NCI-H1694 (cell line): ENCODE data around the gene KNDC1.
"Not testable (repeated sequence)": the region's sequence is repeated elsewhere in the genome, so short reads cannot be mapped to it uniquely, and the experiment has no call there.

Source experiments
- DNase-seq: peaks from one replicate; lab custom pipeline; 2025; lab: John Stamatoyannopoulos, UW

Gene KNDC1

GRCh38 chr10:133224076-133224475 lies 64.1 kb downstream of the KNDC1 start:
- no peak for DNase-seq

GRCh38 chr10:133224756-133225372 lies 64.8 kb downstream of the KNDC1 start:
- DNase-seq: no peak

- DNase-seq: no peak
Observed at GRCh38 chr10:133225707-133226191, 65.7 kb downstream of the KNDC1 start.

GRCh38 chr10:133226251-133226808 lies 66.3 kb downstream of the KNDC1 start:
- DNase-seq: no peak

- no peak for DNase-seq
Observed at GRCh38 chr10:133227256-133227655, 67.2 kb downstream of the KNDC1 start.

- DNase-seq: no peak
Observed at GRCh38 chr10:133229265-133230043, 69.4 kb downstream of the KNDC1 start.

GRCh38 chr10:133230044-133230361 lies 70.0 kb downstream of the KNDC1 start, which contains the start of gene UTF1:
UTF1 (plus strand) TSS chr10:133230217; CDS start chr10:133230289, 72 bp downstream.
- no peak for DNase-seq

GRCh38 chr10:133230387-133231195 lies 70.6 kb downstream of the KNDC1 start:
- no peak for DNase-seq

GRCh38 chr10:133231244-133231945 lies 71.4 kb downstream of the KNDC1 start:
- no peak for DNase-seq

- no peak for DNase-seq
Observed at GRCh38 chr10:133231946-133232574, 72.0 kb downstream of the KNDC1 start.

- DNase-seq: not testable (repeated sequence)
Observed at GRCh38 chr10:133234796-133235195, 74.8 kb downstream of the KNDC1 start.

- no peak for DNase-seq
Observed at GRCh38 chr10:133235265-133235855, 75.3 kb downstream of the KNDC1 start.

GRCh38 chr10:133235932-133236331 lies 75.9 kb downstream of the KNDC1 start:
- no peak for DNase-seq

- DNase-seq: no peak
Observed at GRCh38 chr10:133236401-133237240, 76.6 kb downstream of the KNDC1 start.

GRCh38 chr10:133237241-133237587 lies 77.2 kb downstream of the KNDC1 start:
- no peak for DNase-seq

- no peak for DNase-seq
Observed at GRCh38 chr10:133237588-133238465, 77.8 kb downstream of the KNDC1 start, which contains the start of gene VENTX. VENTX (plus strand) TSS chr10:133237855; CDS start chr10:133237915, 60 bp downstream.

- DNase-seq: no peak
Observed at GRCh38 chr10:133238466-133238804, 78.4 kb downstream of the KNDC1 start.

- no peak for DNase-seq
Observed at GRCh38 chr10:133239990-133240389, 80.0 kb downstream of the KNDC1 start.
